HEK293 (cell line): ENCODE data around the gene CRTC1.

ENCODE experiments used
- BCL11B ChIP-seq: fragments of 450-650 bp; formaldehyde crosslinking; IDR thresholded peaks from 2 replicates; pipeline ENCODE4 v1.5.1; 2016; ENCODE audit warnings: low read depth, missing biosample characterization, missing genetic modification characterization
- GLI2 ChIP-seq: fragments of 450-650 bp; formaldehyde crosslinking; IDR thresholded peaks from 2 replicates; pipeline ENCODE4; 2017; ENCODE audit warnings: missing biosample characterization, missing genetic modification characterization, low read depth, borderline replicate concordance
- GLIS1 ChIP-seq: fragments of 450-650 bp; formaldehyde crosslinking; IDR thresholded peaks from 2 replicates; pipeline ENCODE4 v1.5.1; 2016; ENCODE audit warnings: missing biosample characterization, missing genetic modification characterization
- GLIS2 ChIP-seq: fragments of 450-650 bp; formaldehyde crosslinking; IDR thresholded peaks from 2 replicates; pipeline ENCODE4 v1.5.1; 2016; ENCODE audit warnings: missing biosample characterization, missing genetic modification characterization
- MZF1 ChIP-seq: fragments of 450-650 bp; formaldehyde crosslinking; IDR thresholded peaks from 2 replicates; pipeline ENCODE4 v1.5.1; 2017; ENCODE audit warnings: missing biosample characterization, missing genetic modification characterization, borderline replicate concordance
- SALL2 ChIP-seq: fragments of 450-650 bp; formaldehyde crosslinking; IDR thresholded peaks from 2 replicates; pipeline ENCODE4 v1.5.0; 2017; ENCODE audit warnings: missing biosample characterization, mild to moderate bottlenecking, missing genetic modification characterization, borderline replicate concordance
- SCRT2 ChIP-seq: fragments of 450-650 bp; formaldehyde crosslinking; IDR thresholded peaks from 2 replicates; pipeline ENCODE4 v1.5.1; 2016; ENCODE audit warnings: missing biosample characterization, missing genetic modification characterization
- SP3 ChIP-seq: fragments of 450-650 bp; formaldehyde crosslinking; IDR thresholded peaks from 2 replicates; pipeline ENCODE4 v1.5.1; 2016; ENCODE audit warnings: missing biosample characterization, missing genetic modification characterization
- ZBTB8A ChIP-seq: fragments of 450-650 bp; formaldehyde crosslinking; IDR thresholded peaks from 2 replicates; pipeline ENCODE4 v1.5.1; 2016; ENCODE audit warnings: missing biosample characterization, missing genetic modification characterization
- ZEB2 ChIP-seq: fragments of 450-650 bp; formaldehyde crosslinking; IDR thresholded peaks from 2 replicates; pipeline ENCODE4 v1.5.1; 2016; ENCODE audit warnings: missing biosample characterization, missing genetic modification characterization
- ZIC2 ChIP-seq: fragments of 450-650 bp; formaldehyde crosslinking; IDR thresholded peaks from 2 replicates; pipeline ENCODE4 v1.5.1; 2016; ENCODE audit warnings: missing biosample characterization, missing genetic modification characterization
- ZNF112 ChIP-seq: fragments of 450-650 bp; formaldehyde crosslinking; IDR thresholded peaks from 2 replicates; pipeline ENCODE4 v1.5.0; 2017; ENCODE audit warnings: missing biosample characterization, missing genetic modification characterization
- ZNF121 ChIP-seq: fragments of 450-650 bp; formaldehyde crosslinking; IDR thresholded peaks from 2 replicates; pipeline ENCODE4 v1.5.1; 2016; ENCODE audit warnings: missing biosample characterization, missing genetic modification characterization
- ZNF157 ChIP-seq: fragments of 450-650 bp; formaldehyde crosslinking; IDR thresholded peaks from 2 replicates; pipeline ENCODE4 v1.5.1; 2016; ENCODE audit warnings: missing biosample characterization, missing genetic modification characterization
- ZNF169 ChIP-seq: fragments of 450-650 bp; formaldehyde crosslinking; IDR thresholded peaks from 2 replicates; pipeline ENCODE4 v1.5.1; 2016; ENCODE audit warnings: missing biosample characterization, missing genetic modification characterization
- ZNF211 ChIP-seq: fragments of 450-650 bp; formaldehyde crosslinking; IDR thresholded peaks from 2 replicates; pipeline ENCODE4 v1.5.1; 2016; ENCODE audit warnings: low read depth, missing biosample characterization, missing genetic modification characterization
- ZNF302 ChIP-seq: fragments of 450-650 bp; formaldehyde crosslinking; IDR thresholded peaks from 2 replicates; pipeline ENCODE4 v1.5.1; 2016; ENCODE audit warnings: missing biosample characterization, missing genetic modification characterization, low read depth
- ZNF311 ChIP-seq: fragments of 450-650 bp; formaldehyde crosslinking; IDR thresholded peaks from 2 replicates; pipeline ENCODE4 v1.5.1; 2017; ENCODE audit warnings: missing biosample characterization, missing genetic modification characterization, borderline replicate concordance
- ZNF48 ChIP-seq: fragments of 450-650 bp; formaldehyde crosslinking; IDR thresholded peaks from 2 replicates; pipeline ENCODE4 v1.5.1; 2016; ENCODE audit warnings: missing biosample characterization, missing genetic modification characterization
- ZNF530 ChIP-seq: fragments of 450-650 bp; formaldehyde crosslinking; IDR thresholded peaks from 2 replicates; pipeline ENCODE4 v1.5.1; 2016; ENCODE audit warnings: low read depth, missing biosample characterization, missing genetic modification characterization
- ZNF548 ChIP-seq: fragments of 450-650 bp; formaldehyde crosslinking; IDR thresholded peaks from 2 replicates; pipeline ENCODE4 v1.5.1; 2016; ENCODE audit warnings: missing biosample characterization, missing genetic modification characterization
- ZNF600 ChIP-seq: fragments of 450-650 bp; formaldehyde crosslinking; IDR thresholded peaks from 2 replicates; pipeline ENCODE4 v1.5.1; 2016; ENCODE audit warnings: missing biosample characterization, missing genetic modification characterization
- ZNF664 ChIP-seq: fragments of 450-650 bp; formaldehyde crosslinking; IDR thresholded peaks from 2 replicates; pipeline ENCODE4 v1.5.1; 2016; ENCODE audit warnings: missing biosample characterization, missing genetic modification characterization
- ZNF707 ChIP-seq: fragments of 450-650 bp; formaldehyde crosslinking; IDR thresholded peaks from 2 replicates; pipeline ENCODE4 v1.5.1; 2016; ENCODE audit warnings: missing biosample characterization, missing genetic modification characterization
- ZNF747 ChIP-seq: fragments of 450-650 bp; formaldehyde crosslinking; IDR thresholded peaks from 2 replicates; pipeline ENCODE4 v1.5.1; 2016; ENCODE audit warnings: missing biosample characterization, missing genetic modification characterization
- ZNF777 ChIP-seq: fragments of 450-650 bp; formaldehyde crosslinking; IDR thresholded peaks from 2 replicates; pipeline ENCODE4 v1.5.1; 2017; ENCODE audit warnings: missing biosample characterization, missing genetic modification characterization, borderline replicate concordance
- ZNF792 ChIP-seq: fragments of 450-650 bp; formaldehyde crosslinking; IDR thresholded peaks from 2 replicates; pipeline ENCODE4 v1.5.1; 2016; ENCODE audit warnings: missing biosample characterization, missing genetic modification characterization
- ZNF830 ChIP-seq: fragments of 450-650 bp; IDR thresholded peaks from 2 replicates; pipeline ENCODE4 v1.5.0; 2018; ENCODE audit warnings: missing biosample characterization, missing genetic modification characterization, low read depth, mild to moderate bottlenecking, moderate library complexity
- ZNF843 ChIP-seq: fragments of 450-650 bp; formaldehyde crosslinking; IDR thresholded peaks from 2 replicates; pipeline ENCODE4 v1.5.1; 2016; ENCODE audit warnings: missing biosample characterization, missing genetic modification characterization
- ZXDB ChIP-seq: fragments of 450-650 bp; formaldehyde crosslinking; IDR thresholded peaks from 2 replicates; pipeline ENCODE4 v1.5.1; 2016; ENCODE audit warnings: missing biosample characterization, missing genetic modification characterization
- TF ChIP-seq, protein P1 (sequence below): fragments of 450-650 bp; formaldehyde crosslinking; IDR thresholded peaks from 2 replicates; pipeline ENCODE4 v1.5.1; 2016; ENCODE audit warnings: missing biosample characterization, missing genetic modification characterization
- TF ChIP-seq, protein P2 (sequence below): fragments of 450-650 bp; formaldehyde crosslinking; IDR thresholded peaks from 2 replicates; pipeline ENCODE4 v1.5.0; 2017; ENCODE audit warnings: missing biosample characterization, missing genetic modification characterization, borderline replicate concordance
- TF ChIP-seq, protein P3 (sequence below): fragments of 450-650 bp; formaldehyde crosslinking; IDR thresholded peaks from 2 replicates; pipeline ENCODE4 v1.5.1; 2016; ENCODE audit warnings: missing biosample characterization, missing genetic modification characterization
- TF ChIP-seq, protein P4 (sequence below): fragments of 450-650 bp; formaldehyde crosslinking; IDR thresholded peaks from 2 replicates; pipeline ENCODE4 v1.5.1; 2016; ENCODE audit warnings: missing biosample characterization, missing genetic modification characterization

Gene CRTC1

DNA sequence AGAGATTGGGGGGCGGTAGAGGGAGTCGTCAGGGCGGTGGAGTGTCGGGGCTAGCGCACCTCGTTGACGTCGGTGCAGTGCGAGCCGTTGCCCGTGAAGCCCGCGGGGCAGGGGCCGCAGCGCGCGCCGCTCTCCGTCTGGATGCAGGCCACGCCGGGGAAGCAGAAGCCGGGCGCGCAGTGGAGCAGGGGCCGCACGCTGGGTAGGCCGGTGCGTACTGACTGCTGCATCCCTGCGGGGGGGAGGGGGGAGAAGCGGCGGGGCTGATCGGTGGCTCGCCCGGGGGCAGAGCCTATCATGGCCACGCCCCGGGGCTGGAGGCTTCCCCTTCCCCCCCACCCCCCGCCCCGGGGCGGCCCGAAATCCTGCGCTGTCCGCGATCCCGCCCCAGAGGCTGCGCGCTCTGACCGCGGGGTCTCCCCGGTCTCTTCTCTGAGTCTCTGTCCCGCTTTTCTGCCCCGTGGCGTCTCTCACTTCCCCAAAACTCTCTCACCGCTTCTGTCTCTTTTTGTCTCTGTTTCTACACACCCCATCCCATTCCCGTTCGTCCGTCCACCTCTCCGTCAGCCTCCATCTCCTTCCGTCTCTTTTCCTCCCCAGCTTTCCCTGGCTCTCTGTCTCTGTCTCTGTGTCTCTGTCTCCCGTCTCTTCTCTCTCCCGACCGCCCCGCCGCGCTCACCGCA, 106.5 kb downstream of the CRTC1 start (continued):
- TF ChIP-seq, protein P1, sequence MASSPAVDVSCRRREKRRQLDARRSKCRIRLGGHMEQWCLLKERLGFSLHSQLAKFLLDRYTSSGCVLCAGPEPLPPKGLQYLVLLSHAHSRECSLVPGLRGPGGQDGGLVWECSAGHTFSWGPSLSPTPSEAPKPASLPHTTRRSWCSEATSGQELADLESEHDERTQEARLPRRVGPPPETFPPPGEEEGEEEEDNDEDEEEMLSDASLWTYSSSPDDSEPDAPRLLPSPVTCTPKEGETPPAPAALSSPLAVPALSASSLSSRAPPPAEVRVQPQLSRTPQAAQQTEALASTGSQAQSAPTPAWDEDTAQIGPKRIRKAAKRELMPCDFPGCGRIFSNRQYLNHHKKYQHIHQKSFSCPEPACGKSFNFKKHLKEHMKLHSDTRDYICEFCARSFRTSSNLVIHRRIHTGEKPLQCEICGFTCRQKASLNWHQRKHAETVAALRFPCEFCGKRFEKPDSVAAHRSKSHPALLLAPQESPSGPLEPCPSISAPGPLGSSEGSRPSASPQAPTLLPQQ (tag by site-specific recombination): no peak
- TF ChIP-seq ZNF548 (tag by site-specific recombination) (no peak), ZXDB (peak; percentile 55; the same call in 1 of the 2 replicates), ZNF600 (peak; percentile 45; the same call in 1 of the 2 replicates), ZIC2 (peak; percentile 93), ZNF157 (tag by site-specific recombination) (no peak), ZNF112 (tag by site-specific recombination) (no peak), ZNF48 (tag by site-specific recombination) (no peak), ZNF664 (tag by site-specific recombination) (no peak), ZEB2 (tag by site-specific recombination) (0 out of 2 replicates have a peak, but pooled peaks have one; percentile 53), GLIS2 (tag by site-specific recombination) (no peak), BCL11B (tag by site-specific recombination) (no peak), ZNF302 (tag by site-specific recombination) (no peak), ZBTB8A (tag by site-specific recombination) (peak; percentile 35; the same call in 1 of the 2 replicates), ZNF211 (tag by site-specific recombination) (no peak), ZNF792 (tag by site-specific recombination) (no peak), GLI2 (tag by site-specific recombination) (no peak), SP3 (peak; percentile 50), MZF1 (tag by site-specific recombination) (no peak), SCRT2 (tag by site-specific recombination) (no peak), ZNF843 (no peak), ZNF777 (tag by site-specific recombination) (0 out of 2 replicates have a peak, but pooled peaks have one; percentile 42), ZNF311 (tag by site-specific recombination) (no peak), SALL2 (no peak), ZNF707 (tag by site-specific recombination) (no peak), ZNF747 (tag by site-specific recombination) (no peak), ZNF169 (tag by site-specific recombination) (no peak), ZNF830 (tag by site-specific recombination) (no peak), ZNF530 (tag by site-specific recombination) (no peak), GLIS1 (tag by site-specific recombination) (peak; percentile 68), ZNF121 (tag by site-specific recombination) (no peak)
- TF ChIP-seq, protein P2, sequence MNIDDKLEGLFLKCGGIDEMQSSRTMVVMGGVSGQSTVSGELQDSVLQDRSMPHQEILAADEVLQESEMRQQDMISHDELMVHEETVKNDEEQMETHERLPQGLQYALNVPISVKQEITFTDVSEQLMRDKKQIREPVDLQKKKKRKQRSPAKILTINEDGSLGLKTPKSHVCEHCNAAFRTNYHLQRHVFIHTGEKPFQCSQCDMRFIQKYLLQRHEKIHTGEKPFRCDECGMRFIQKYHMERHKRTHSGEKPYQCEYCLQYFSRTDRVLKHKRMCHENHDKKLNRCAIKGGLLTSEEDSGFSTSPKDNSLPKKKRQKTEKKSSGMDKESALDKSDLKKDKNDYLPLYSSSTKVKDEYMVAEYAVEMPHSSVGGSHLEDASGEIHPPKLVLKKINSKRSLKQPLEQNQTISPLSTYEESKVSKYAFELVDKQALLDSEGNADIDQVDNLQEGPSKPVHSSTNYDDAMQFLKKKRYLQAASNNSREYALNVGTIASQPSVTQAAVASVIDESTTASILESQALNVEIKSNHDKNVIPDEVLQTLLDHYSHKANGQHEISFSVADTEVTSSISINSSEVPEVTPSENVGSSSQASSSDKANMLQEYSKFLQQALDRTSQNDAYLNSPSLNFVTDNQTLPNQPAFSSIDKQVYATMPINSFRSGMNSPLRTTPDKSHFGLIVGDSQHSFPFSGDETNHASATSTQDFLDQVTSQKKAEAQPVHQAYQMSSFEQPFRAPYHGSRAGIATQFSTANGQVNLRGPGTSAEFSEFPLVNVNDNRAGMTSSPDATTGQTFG (tag by site-specific recombination): no peak
- TF ChIP-seq, protein P3, sequence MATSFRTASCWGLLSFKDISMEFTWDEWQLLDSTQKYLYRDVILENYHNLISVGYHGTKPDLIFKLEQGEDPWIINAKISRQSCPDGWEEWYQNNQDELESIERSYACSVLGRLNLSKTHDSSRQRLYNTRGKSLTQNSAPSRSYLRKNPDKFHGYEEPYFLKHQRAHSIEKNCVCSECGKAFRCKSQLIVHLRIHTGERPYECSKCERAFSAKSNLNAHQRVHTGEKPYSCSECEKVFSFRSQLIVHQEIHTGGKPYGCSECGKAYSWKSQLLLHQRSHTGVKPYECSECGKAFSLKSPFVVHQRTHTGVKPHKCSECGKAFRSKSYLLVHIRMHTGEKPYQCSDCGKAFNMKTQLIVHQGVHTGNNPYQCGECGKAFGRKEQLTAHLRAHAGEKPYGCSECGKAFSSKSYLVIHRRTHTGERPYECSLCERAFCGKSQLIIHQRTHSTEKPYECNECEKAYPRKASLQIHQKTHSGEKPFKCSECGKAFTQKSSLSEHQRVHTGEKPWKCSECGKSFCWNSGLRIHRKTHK (tag by site-specific recombination): no peak
- TF ChIP-seq, protein P4, sequence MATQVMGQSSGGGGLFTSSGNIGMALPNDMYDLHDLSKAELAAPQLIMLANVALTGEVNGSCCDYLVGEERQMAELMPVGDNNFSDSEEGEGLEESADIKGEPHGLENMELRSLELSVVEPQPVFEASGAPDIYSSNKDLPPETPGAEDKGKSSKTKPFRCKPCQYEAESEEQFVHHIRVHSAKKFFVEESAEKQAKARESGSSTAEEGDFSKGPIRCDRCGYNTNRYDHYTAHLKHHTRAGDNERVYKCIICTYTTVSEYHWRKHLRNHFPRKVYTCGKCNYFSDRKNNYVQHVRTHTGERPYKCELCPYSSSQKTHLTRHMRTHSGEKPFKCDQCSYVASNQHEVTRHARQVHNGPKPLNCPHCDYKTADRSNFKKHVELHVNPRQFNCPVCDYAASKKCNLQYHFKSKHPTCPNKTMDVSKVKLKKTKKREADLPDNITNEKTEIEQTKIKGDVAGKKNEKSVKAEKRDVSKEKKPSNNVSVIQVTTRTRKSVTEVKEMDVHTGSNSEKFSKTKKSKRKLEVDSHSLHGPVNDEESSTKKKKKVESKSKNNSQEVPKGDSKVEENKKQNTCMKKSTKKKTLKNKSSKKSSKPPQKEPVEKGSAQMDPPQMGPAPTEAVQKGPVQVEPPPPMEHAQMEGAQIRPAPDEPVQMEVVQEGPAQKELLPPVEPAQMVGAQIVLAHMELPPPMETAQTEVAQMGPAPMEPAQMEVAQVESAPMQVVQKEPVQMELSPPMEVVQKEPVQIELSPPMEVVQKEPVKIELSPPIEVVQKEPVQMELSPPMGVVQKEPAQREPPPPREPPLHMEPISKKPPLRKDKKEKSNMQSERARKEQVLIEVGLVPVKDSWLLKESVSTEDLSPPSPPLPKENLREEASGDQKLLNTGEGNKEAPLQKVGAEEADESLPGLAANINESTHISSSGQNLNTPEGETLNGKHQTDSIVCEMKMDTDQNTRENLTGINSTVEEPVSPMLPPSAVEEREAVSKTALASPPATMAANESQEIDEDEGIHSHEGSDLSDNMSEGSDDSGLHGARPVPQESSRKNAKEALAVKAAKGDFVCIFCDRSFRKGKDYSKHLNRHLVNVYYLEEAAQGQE (tag by site-specific recombination): no peak
